ENCODE data around the gene PFDN2. TPM values are rescaled to one million over a fixed set of nuclear protein-coding genes. Genes with fewer than 3 reads are reported as not detected.
"Not testable (repeated sequence)": the region's sequence is repeated elsewhere in the genome, so short reads cannot be mapped to it uniquely, and the experiment has no call there.

PFDN2 gene
- total RNA-seq, 2 experiments from 2014 or later: 76.6 to 78.8 TPM

DNA sequence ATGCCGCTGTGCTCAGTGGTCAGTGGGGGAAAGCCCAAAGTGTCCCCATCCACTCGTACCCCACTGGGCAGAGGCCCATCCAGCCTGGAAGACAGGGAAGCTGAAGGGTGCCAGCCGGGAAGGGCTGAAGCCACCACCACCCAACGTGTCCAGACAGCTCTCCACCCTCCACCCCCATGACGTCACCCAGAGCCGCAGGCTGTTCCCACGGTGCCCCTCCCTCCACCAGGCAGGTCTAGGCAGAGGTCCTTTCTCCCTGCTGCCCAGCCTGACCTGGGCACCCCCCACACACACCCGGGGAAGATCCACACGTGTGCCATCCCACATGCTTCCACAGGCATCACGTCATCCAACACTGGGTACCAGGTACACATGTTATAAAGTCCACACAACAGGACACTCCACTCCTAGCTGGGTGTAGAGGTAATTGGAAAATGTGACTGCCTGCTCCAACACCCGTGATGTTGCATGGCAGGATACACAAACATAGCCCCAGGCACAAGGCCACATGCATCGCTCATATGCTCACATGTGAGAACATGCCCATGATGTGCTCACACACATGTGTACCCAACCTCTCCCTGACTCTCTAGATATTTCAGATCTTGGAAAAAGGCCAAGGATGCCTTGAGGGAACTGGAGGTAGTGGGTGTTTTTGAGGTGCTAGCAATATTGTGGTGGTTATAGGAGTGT is 43.0 kb downstream of the PFDN2 start:
- Mint-ChIP-seq H3K36me3 (ENCODE audit: low read depth) (peaks cover under 1% of the 10 kb centered on the region), H3K27me3 (peaks cover 2% of the 10 kb centered on the region), H3K9me3 (no peaks in the 10 kb centered on the region), H3K4me3 (no peak overlapping the region), H3K4me1 (peaks cover 34% of the 10 kb centered on the region), H3K27ac (no peak overlapping the region)
- no peak for DNase-seq
- ChIA-PET POLR2A (interaction anchor here (1.3 to 1.4 kb wide), 2 partner anchors 29 to 42 kb away, joined by 4 read pairs; partner anchors contain the start of genes NIT1, PFDN2 and USF1), CTCF (interaction anchor here (0.5 to 11.4 kb wide), 2 partner anchors 21 to 34 kb away, joined by 3 to 128 read pairs; partner anchors contain the start of gene KLHDC9)

DNA sequence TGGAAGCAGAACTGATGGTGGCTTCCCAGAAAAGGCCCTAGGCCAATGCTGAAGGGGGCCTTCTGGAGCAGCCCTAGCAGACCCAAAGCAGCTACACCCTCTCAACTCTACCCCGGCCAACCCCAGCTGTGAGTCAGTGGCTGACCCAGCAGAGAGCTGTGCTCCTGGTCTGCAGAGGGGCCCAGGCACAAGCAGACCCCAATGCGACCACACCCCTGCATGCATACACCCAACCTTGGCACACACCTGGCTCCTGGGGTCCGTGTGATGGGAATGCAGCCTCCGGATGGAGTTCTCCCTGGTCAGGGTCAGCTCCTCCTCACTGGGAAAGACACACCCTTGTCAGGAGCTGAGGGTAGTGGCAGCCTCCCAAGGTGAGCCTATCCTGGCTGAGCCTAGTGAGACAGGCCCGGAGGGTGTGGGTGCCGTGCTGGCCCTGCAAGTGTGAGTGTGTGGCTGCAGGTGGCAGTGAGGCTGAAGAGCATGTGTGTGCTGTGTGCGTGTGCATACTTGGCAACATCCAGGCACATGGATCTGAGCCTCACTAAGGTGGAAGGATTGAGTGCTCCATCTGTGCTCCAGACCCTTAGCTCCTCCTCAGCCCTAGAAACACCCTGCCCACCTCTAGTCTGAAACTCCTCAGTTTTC is 44.2 kb downstream of the PFDN2 start:
- POLR2A ChIA-PET: interaction anchor here (1.0 to 1.4 kb wide), 4 partner anchors 27 to 62 kb away, joined by 3 to 4 read pairs (median 4); partner anchors contain the start of genes NIT1, PFDN2 and USF1

DNA sequence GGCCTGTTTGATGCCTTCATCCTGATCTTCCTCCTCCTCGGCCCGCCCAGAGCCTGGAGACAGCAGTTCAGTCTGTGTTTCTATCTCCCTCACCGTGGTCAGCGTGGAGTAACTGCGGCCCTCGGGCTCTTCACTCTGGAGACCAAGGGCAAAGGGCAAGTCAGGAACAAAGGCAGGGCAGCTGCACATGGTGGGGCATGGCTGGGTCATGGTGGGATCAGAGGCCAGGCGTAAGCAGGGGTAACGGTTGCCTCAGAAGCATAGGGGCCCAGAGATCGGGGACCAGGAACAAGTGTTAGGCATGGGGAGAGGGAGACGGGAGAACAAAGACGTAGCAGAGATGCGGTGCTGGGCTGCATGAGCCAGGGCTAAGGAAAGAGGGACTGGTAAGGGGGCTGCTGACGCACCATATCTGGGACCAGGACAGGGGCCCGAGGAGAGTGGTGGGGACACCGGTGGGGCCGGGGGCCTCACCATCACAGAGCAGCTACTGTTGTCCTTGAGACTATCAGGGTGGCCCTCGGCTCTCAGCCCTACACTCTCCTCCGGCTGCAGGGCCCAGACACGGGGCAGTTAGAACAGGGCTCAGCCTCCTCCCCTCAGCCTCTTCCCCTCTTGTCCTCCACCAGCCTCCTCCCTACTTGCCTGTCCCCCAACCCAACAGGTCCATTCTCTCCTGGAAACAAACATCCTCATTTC is 44.9 kb downstream of the PFDN2 start:
- no peak for DNase-seq
- H3K9me3 Mint-ChIP-seq: no peaks in the 10 kb centered on the region
- ChIA-PET POLR2A (interaction anchor here (1.0 to 7.2 kb wide), 3 partner anchors 24 to 63 kb away, joined by 3 to 142 read pairs (median 4); partner anchors contain the start of gene KLHDC9), CTCF (interaction anchor here (1.0 to 11.4 kb wide), 7 partner anchors 14 to 93 kb away, joined by 3 to 128 read pairs (median 5); partner anchors contain the start of genes DEDD and KLHDC9)
- H3K36me3 Mint-ChIP-seq (ENCODE audit: low read depth): peaks cover 19% of the 10 kb centered on the region
- no peak overlapping the region for H3K4me3 Mint-ChIP-seq
- H3K27me3 Mint-ChIP-seq: no peaks in the 10 kb centered on the region
- peaks cover 33% of the 10 kb centered on the region for H3K4me1 Mint-ChIP-seq
- no peak overlapping the region for H3K27ac Mint-ChIP-seq

More for the DNA sequence above, 44.2 kb downstream of the PFDN2 start:
- Mint-ChIP-seq H3K4me3 (no peak overlapping the region), H3K9me3 (no peaks in the 10 kb centered on the region), H3K27me3 (no peaks in the 10 kb centered on the region), H3K36me3 (ENCODE audit: low read depth) (peaks cover 12% of the 10 kb centered on the region), H3K27ac (no peak overlapping the region), H3K4me1 (peaks cover 31% of the 10 kb centered on the region)
- CTCF ChIA-PET: interaction anchor here (1.2 to 11.4 kb wide), 2 partner anchors 19 to 22 kb away, joined by 3 to 128 read pairs; partner anchors contain the start of gene KLHDC9
- no peak for DNase-seq

DNA sequence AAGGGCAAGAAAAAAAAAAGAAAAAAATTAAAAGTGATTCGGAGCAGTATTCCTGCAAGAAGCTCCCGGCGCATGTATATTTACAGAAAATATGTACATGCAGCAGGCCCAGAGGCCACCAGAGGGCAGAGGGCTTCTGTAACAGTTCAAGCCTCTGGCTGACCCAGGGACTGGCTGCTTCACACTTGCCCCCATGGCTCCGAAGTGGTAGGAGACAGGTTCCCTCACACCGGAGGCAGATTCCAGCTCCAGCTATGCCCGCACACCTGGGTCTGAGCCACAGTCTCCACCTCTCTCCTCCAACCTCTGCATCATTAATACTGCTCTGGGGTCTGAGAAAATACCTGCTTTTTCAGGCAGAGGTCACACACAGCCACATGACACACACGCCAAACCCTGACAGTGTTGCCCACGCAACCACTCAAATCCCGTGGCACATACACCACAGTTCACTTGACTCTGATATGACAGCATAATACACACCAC is 45.9 kb downstream of the PFDN2 start:
- H3K9me3 Mint-ChIP-seq: no peaks in the 10 kb centered on the region
- peak; percentile 61 for DNase-seq
- no peaks in the 10 kb centered on the region for H3K27me3 Mint-ChIP-seq
- ChIA-PET CTCF (interaction anchor here (0.7 to 11.4 kb wide), 17 partner anchors 9 to 154 kb away, joined by 3 to 128 read pairs (median 4); partner anchors contain the start of genes DEDD, KLHDC9, NIT1 and PFDN2), POLR2A (interaction anchor here (1.2 to 8.5 kb wide), 5 partner anchors 12 to 62 kb away, joined by 3 to 293 read pairs (median 45); partner anchors contain the start of genes DEDD, KLHDC9 and USF1)
- peaks cover 40% of the 10 kb centered on the region for H3K4me1 Mint-ChIP-seq
- peaks cover 29% of the 10 kb centered on the region for H3K36me3 Mint-ChIP-seq (ENCODE audit: low read depth)
- peak overlapping the region; percentile 36 for H3K27ac Mint-ChIP-seq
- H3K4me3 Mint-ChIP-seq: no peak overlapping the region

DNA sequence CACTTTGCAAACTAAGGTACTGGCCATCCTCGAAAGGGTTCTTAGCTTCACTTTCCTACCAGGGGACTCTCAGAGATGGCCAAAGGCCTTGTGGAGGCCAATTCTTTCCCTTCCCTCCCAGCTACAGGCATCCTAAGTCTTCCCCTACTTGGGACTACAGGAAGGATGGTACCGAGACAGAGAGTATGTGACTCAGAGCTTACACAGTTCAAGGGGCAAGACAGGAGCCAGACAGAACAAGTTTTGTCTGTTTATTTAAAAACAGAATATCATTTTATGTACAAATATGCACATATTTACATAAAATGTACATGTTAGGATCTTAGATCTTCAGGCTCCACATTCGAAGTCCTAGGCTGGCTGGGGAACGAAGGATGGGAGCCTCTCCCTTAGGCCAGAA is 47.1 kb downstream of the PFDN2 start:
- Mint-ChIP-seq H3K27ac (peak overlapping the region; percentile 99), H3K9me3 (no peaks in the 10 kb centered on the region), H3K27me3 (no peaks in the 10 kb centered on the region), H3K36me3 (ENCODE audit: low read depth) (peaks cover 38% of the 10 kb centered on the region), H3K4me1 (peaks cover 45% of the 10 kb centered on the region), H3K4me3 (no peak overlapping the region)
- CTCF ChIA-PET: interaction anchor here (0.9 to 11.4 kb wide), 15 partner anchors 10 to 155 kb away, joined by 3 to 128 read pairs (median 7); partner anchors contain the start of genes DEDD, F11R, KLHDC9 and NIT1
- POLR2A ChIA-PET: interaction anchor here (1.0 to 8.5 kb wide), 17 partner anchors 10 to 273 kb away, joined by 3 to 293 read pairs (median 17); partner anchors contain the start of genes DEDD, KLHDC9, NDUFS2 and UFC1
- DNase-seq: no peak

DNA sequence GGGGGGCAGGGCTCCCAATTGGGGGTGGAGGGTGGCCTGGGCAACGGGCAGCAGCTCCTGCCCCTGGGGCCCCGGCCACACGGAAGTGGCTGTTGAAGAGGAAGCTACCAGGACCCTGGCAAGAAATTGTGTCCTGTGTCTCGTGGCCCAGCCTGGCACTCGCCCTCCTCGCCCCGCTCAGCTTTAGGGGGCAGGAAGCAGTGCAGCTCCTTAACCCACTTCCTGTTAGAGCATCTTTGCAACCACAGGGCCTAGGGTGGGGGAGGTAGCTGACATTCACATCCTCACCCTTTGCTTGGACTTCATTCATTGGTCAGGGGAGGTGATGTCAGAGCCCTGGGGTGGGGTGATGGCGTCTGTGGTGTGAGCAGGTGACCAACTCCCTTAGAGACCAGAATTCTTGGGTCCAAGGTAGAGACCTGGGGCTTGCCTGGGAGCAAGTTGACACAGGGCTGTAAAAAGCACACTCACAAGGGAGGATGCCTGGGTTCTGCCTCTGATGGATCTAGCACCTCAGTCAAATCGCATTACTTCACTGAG is 48.0 kb downstream of the PFDN2 start, which contains the start of gene ARHGAP30:
TSS of gene ARHGAP30 (minus strand) at position 161 of the 540 bp plus-strand sequence. CDS start 267 bp downstream, outside the sequence.
- H3K36me3 Mint-ChIP-seq (ENCODE audit: low read depth): peaks cover 38% of the 10 kb centered on the region
- no peaks in the 10 kb centered on the region for H3K27me3 Mint-ChIP-seq
- ChIA-PET CTCF (interaction anchor here (0.6 to 11.4 kb wide), 18 partner anchors 11 to 156 kb away, joined by 3 to 128 read pairs (median 6); partner anchors contain the start of genes DEDD, F11R, KLHDC9 and NIT1), POLR2A (interaction anchor here (0.8 to 8.5 kb wide), 33 partner anchors 10 to 807 kb away, joined by 3 to 293 read pairs (median 7); partner anchors contain the start of genes DCAF8, DEDD, F11R and KLHDC9)
- peak within 1 kb of the TSS; percentile 99 for H3K27ac Mint-ChIP-seq
- peak; percentile 95 for DNase-seq
- peaks cover 53% of the 10 kb centered on the region for H3K4me1 Mint-ChIP-seq
- H3K4me3 Mint-ChIP-seq: peak within 1 kb of the TSS; percentile 100
- H3K9me3 Mint-ChIP-seq: no peaks in the 10 kb centered on the region

DNA sequence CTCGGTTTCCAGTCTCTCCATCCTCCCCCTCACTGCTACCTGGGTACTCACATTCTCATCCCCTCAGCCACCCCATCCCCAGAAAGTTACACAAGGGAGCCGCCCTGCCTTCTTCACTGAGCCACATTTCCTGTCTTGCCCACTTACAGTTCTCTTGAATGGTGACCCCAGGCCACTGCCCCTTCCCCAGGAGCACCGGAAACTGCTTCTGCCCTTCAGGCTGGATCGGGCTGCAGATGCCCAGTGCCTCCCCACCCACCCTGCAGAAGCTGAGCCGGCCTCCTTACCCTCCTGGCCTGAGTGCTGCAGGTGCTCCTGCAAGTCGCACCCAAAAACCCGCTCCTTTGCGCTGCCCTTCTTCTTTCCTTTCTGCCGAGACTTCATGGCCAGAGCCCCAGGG is 48.6 kb downstream of the PFDN2 start:
- Mint-ChIP-seq H3K9me3 (no peaks in the 10 kb centered on the region), H3K27ac (peak overlapping the region; percentile 99), H3K4me3 (peak overlapping the region; percentile 100), H3K4me1 (peaks cover 58% of the 10 kb centered on the region), H3K27me3 (no peaks in the 10 kb centered on the region), H3K36me3 (ENCODE audit: low read depth) (peaks cover 43% of the 10 kb centered on the region)
- ChIA-PET CTCF (interaction anchor here (0.7 to 11.4 kb wide), 16 partner anchors 17 to 157 kb away, joined by 3 to 128 read pairs (median 6); partner anchors contain the start of genes DEDD, KLHDC9, NIT1 and PFDN2), POLR2A (interaction anchor here (0.8 to 8.5 kb wide), 35 partner anchors 9 to 807 kb away, joined by 3 to 293 read pairs (median 8); partner anchors contain the start of genes DCAF8, DEDD, F11R and KLHDC9)
- DNase-seq: peak; percentile 38

DNA sequence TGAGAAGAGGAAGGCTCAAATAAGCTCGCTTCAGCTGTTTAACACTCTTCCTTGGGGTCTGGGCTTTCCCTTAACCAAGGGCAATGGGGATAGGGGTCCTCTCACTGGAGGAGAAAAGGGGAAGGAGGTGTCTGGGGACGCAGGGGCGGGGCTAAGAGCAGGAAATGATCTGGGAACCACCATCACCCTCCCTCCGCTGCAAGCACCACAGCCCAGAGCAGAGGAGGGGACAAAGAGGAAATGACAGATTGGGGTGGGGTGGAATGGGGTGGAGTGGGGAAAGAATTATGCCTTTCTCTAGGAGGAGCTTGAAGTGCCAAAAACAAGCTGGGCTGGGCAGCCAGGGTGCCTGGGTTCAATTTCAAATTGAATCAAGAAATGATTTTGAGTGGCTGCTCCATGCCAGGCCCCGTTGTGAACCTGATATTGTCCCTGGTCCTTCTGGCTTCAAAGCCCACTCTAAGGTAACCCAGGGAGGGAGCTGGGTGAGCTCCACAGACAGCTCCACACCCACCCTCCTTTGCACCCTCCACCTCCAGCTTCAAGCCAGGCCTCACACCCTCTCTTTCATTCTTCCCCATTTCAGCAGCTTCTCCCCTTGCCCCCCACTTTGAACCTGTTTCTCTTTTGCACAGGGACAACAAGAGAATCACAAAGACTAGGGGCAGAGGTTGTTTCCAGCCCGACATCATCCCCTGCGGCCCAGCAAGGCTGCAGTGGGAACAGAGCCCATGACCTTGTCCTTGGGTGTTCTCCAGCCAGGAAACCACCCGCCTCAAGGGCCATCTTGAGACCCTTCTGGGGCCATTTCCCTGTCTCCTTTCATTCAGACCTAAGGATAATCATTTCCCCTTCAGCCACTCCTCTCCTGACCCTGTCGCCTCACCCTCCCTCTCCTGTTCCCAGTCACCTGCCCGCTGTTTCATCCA is 49.3 kb downstream of the PFDN2 start:
- Mint-ChIP-seq H3K27ac (peak overlapping the region; percentile 99), H3K36me3 (ENCODE audit: low read depth) (peaks cover 50% of the 10 kb centered on the region), H3K27me3 (no peaks in the 10 kb centered on the region), H3K4me3 (peak overlapping the region; percentile 100), H3K4me1 (peaks cover 61% of the 10 kb centered on the region), H3K9me3 (no peaks in the 10 kb centered on the region)
- POLR2A ChIA-PET: interaction anchor here (0.6 to 8.5 kb wide), 34 partner anchors 9 to 969 kb away, joined by 3 to 293 read pairs (median 7); partner anchors contain the start of genes DCAF8, DEDD, F11R and KLHDC9
- peak; percentile 89 for DNase-seq
- CTCF ChIA-PET: interaction anchor here (0.8 to 11.4 kb wide), 12 partner anchors 14 to 313 kb away, joined by 3 to 128 read pairs (median 4); partner anchors contain the start of genes KLHDC9, TOMM40L and USF1

DNA sequence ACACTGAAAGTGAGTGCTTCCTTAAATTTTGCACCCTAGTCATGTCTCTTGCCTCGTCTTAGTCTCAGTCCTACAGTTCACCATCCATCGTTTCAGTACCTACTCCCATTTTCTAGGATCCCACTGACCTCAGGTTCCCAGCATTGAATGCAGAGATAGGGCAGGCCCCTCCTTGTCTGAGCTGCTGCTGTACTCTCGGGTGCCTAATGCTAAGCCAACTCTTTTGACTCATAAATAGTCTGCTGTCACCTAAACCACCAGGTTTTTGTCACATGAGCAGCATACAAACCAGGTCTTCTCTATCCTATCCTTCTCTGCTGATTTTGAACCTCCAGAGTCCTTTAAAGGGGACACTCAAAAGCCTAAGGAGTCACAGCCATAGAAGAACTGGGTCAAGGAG is 51.1 kb downstream of the PFDN2 start:
- Mint-ChIP-seq H3K36me3 (ENCODE audit: low read depth) (peaks cover 64% of the 10 kb centered on the region), H3K9me3 (no peaks in the 10 kb centered on the region), H3K27me3 (no peaks in the 10 kb centered on the region), H3K4me1 (peaks cover 67% of the 10 kb centered on the region), H3K27ac (peak overlapping the region; percentile 99), H3K4me3 (peak overlapping the region; percentile 100)
- CTCF ChIA-PET: interaction anchor here (0.6 to 11.4 kb wide), 4 partner anchors 21 to 51 kb away, joined by 3 to 128 read pairs (median 15); partner anchors contain the start of genes KLHDC9 and USF1
- no peak for DNase-seq
- POLR2A ChIA-PET: interaction anchor here (1.0 to 8.5 kb wide), 6 partner anchors 9 to 135 kb away, joined by 3 to 293 read pairs (median 36); partner anchors contain the start of genes DEDD, KLHDC9, NDUFS2 and USF1

DNA sequence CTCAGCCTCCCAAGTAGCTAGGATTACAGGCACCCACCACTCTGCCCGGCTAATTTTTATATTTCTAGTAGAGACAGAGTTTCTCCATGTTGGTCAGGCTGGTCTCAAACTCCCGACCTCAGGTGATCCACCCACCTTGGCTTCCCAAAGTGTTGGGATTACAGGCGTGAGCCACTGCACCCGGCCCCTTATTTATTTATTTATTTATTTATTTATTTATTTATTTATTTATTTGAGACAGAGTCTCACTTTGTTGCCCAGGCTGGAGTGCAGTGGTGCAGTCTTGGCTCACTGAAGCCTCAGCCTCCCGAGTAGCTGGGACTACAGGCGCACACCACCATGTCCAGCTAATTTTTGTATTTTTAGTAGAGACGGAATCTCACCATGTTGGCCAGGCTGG is 52.2 kb downstream of the PFDN2 start:
- not testable (repeated sequence) for H3K4me3 Mint-ChIP-seq, H3K27me3 Mint-ChIP-seq, H3K9me3 Mint-ChIP-seq, DNase-seq
- ChIA-PET CTCF (interaction anchor here (1.6 to 11.4 kb wide), 3 partner anchors 20 to 30 kb away, joined by 9 to 128 read pairs (median 21); partner anchors contain the start of genes KLHDC9 and USF1), POLR2A (interaction anchor here (1.0 to 8.5 kb wide), 5 partner anchors 11 to 88 kb away, joined by 3 to 293 read pairs (median 4); partner anchors contain the start of genes KLHDC9, UFC1 and USF1)
- Mint-ChIP-seq H3K4me1 (peaks cover 64% of the 10 kb centered on the region), H3K27ac (peak overlapping the region; percentile 10), H3K36me3 (ENCODE audit: low read depth) (peaks cover 69% of the 10 kb centered on the region)

Measured in activated CD4-positive, alpha-beta memory T cell treated with anti-CD3 and anti-CD28 coated beads, Interleukin-2, amount 10 ng/mL, durations not matched to agents 7 days and 5 days (primary cell).